ENCODE measurements around the gene VIT. TPM values are rescaled to one million over a fixed set of nuclear protein-coding genes. Genes with fewer than 3 reads are reported as not detected.

VIT gene
- total RNA-seq, 2 donors from 2014 or later, result 2.0 to 10.7 TPM

DNA sequence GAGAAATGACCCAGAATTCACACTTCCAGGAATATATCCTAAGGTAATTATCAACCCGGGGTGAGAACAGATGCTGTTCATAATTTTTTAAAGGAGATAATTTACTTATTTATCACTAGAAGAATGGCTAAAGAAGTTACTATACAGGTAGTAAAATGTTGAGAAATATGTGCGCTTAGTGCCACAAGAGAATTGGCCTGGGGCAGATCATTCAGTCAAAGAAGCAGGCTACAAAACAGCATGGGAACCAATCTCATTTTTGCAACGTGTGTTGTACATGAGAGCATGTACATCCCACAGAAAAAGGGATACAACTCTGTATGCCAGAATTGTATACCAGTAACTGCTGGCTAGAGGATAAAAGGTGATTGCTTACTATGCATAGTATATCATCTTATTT lies 75.2 kb downstream of the VIT start:
- H3K9me3 ChIP-seq, result no peaks in the 10 kb centered on the region
- H3K27me3 ChIP-seq (replicated peaks; ENCODE audit: insufficient read depth), result no peaks in the 10 kb centered on the region
- no peak for TF ChIP-seq POLR2A (IDR thresholded peaks at IDR 0.05)
- TF ChIP-seq POLR2AphosphoS5 (IDR thresholded peaks at IDR 0.05), result no peak
- TF ChIP-seq, protein P1, sequence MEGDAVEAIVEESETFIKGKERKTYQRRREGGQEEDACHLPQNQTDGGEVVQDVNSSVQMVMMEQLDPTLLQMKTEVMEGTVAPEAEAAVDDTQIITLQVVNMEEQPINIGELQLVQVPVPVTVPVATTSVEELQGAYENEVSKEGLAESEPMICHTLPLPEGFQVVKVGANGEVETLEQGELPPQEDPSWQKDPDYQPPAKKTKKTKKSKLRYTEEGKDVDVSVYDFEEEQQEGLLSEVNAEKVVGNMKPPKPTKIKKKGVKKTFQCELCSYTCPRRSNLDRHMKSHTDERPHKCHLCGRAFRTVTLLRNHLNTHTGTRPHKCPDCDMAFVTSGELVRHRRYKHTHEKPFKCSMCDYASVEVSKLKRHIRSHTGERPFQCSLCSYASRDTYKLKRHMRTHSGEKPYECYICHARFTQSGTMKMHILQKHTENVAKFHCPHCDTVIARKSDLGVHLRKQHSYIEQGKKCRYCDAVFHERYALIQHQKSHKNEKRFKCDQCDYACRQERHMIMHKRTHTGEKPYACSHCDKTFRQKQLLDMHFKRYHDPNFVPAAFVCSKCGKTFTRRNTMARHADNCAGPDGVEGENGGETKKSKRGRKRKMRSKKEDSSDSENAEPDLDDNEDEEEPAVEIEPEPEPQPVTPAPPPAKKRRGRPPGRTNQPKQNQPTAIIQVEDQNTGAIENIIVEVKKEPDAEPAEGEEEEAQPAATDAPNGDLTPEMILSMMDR (IDR thresholded peaks at IDR 0.05), result no peak
- no peak overlapping the region for H3K27ac ChIP-seq
- H3K4me3 ChIP-seq, result no peak overlapping the region
- no peaks in the 10 kb centered on the region for H3K4me1 ChIP-seq (replicated peaks)
- H3K36me3 ChIP-seq, result no peaks in the 10 kb centered on the region
- intact Hi-C loops (cut with DNase I), result no loop called here
- 69% methylated on average over 3 of the region's 3 CpGs for WGBS
- no peak for DNase-seq (ENCODE audit: low spot score)

DNA sequence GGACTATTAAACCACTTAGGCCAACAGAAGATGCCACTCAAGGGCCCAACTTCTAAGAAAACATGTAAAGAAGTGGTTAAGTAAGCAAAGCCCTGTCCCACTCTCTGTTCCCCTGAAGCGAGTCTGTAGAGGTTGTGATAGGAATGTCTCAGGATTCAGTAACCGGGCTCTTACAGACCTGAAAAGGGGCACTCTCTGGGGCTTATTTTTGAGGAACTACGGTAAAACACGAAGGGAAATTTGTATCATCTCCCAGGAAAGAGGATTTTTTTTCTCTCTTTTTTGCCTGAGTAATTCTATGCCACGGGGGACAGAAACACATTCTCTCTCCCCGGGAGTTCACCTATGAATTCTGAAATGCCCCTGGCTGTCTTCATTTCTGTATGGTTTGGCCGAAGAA lies 77.4 kb downstream of the VIT start:
- H3K27ac ChIP-seq, result no peak overlapping the region
- no peak overlapping the region for H3K4me3 ChIP-seq
- WGBS, result 84% methylated on average over 7 of the region's 7 CpGs
- intact Hi-C loops (cut with DNase I), result no loop called here
- no peaks in the 10 kb centered on the region for H3K27me3 ChIP-seq (replicated peaks; ENCODE audit: insufficient read depth)
- TF ChIP-seq, protein P1 (IDR thresholded peaks at IDR 0.05), result no peak
- TF ChIP-seq POLR2AphosphoS5 (IDR thresholded peaks at IDR 0.05), result no peak
- no peak for TF ChIP-seq POLR2A (IDR thresholded peaks at IDR 0.05)
- no peaks in the 10 kb centered on the region for H3K9me3 ChIP-seq
- no peaks in the 10 kb centered on the region for H3K36me3 ChIP-seq
- no peaks in the 10 kb centered on the region for H3K4me1 ChIP-seq (replicated peaks)
- no peak for DNase-seq (ENCODE audit: low spot score)

DNA sequence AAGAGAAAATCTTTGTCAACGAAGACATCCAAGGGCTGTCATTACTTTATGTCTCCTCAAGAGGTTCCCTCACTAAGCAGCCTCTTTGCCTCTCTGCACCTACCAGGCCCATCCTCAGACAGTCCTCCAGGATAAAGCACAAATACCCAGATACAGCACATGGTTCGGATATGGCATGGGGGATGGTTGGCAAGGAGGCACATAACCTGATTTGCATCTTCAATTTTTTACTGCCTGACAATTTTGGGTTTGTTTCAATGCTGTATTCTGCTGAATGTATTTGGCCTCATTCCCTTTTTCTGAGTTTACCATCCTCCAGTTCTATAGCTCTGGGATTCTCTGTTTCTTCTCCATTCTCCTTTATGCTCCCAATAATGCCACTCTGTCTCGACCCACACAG lies 78.8 kb downstream of the VIT start:
- intact Hi-C loops (cut with DNase I), result no loop called here

DNA sequence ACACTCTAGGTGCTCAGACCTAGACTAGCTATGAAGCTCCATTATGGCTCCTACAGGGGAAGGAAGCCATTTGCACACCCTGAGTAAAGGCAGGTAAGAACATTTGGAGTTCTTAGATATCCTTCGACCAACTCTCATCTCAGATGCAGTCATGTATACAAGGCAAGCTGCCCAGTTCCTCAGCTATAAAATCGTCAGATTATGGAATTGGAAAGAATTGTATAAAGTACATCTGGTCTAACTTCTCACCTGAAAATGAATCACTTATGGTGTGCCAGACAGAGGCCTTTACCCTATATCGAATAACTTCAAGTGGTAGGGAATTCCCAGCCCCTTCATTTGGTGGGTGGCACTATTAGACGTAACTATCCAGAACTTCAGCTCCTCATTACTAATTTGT lies 79.3 kb downstream of the VIT start:
- no peak for DNase-seq (ENCODE audit: low spot score)
- Histone ChIP-seq H3K4me1 (replicated peaks) (no peaks in the 10 kb centered on the region), H3K4me3 (no peak overlapping the region), H3K27me3 (replicated peaks; ENCODE audit: insufficient read depth) (no peaks in the 10 kb centered on the region), H3K9me3 (no peaks in the 10 kb centered on the region), H3K36me3 (no peaks in the 10 kb centered on the region), H3K27ac (no peak overlapping the region)
- TF ChIP-seq, protein P1 (IDR thresholded peaks at IDR 0.05), result no peak
- TF ChIP-seq POLR2A (IDR thresholded peaks at IDR 0.05), result no peak
- TF ChIP-seq POLR2AphosphoS5 (IDR thresholded peaks at IDR 0.05), result no peak
- WGBS, result 67% methylated on average over 4 of the region's 4 CpGs
- intact Hi-C loops (cut with DNase I), result no loop called here

More for the DNA sequence above, 78.8 kb downstream of the VIT start:
- TF ChIP-seq POLR2AphosphoS5 (IDR thresholded peaks at IDR 0.05) (no peak), POLR2A (IDR thresholded peaks at IDR 0.05) (no peak)
- TF ChIP-seq, protein P1 (IDR thresholded peaks at IDR 0.05), result no peak
- Histone ChIP-seq H3K4me3 (no peak overlapping the region), H3K27ac (no peak overlapping the region), H3K27me3 (replicated peaks; ENCODE audit: insufficient read depth) (no peaks in the 10 kb centered on the region), H3K9me3 (no peaks in the 10 kb centered on the region), H3K4me1 (replicated peaks) (no peaks in the 10 kb centered on the region), H3K36me3 (no peaks in the 10 kb centered on the region)
- WGBS, result 90% methylated on average over 3 of the region's 3 CpGs
- DNase-seq (ENCODE audit: low spot score), result no peak

DNA sequence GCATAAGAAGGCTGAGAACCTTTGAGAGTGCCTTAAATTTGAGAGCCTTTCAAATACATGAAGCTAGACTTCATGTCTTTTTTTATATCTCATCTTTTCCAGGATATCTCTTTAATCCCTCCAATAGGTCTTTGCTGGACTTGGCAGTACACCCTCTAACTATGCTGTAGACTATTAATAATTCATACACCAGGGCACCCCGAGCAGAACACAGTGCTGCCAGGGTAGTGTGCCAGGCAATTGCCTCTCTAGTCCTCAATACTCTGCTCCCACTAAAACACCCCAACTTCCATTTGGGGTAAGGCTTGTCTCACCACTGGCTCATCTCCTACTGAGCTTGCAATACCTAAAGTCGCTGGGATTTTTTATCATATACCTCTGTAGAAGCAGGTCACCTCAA lies 80.8 kb downstream of the VIT start:
- intact Hi-C loops (cut with DNase I), result no loop called here
- H3K9me3 ChIP-seq, result no peaks in the 10 kb centered on the region
- 66% methylated on average over 2 of the region's 2 CpGs for WGBS
- H3K27ac ChIP-seq, result no peak overlapping the region
- H3K4me1 ChIP-seq (replicated peaks), result no peaks in the 10 kb centered on the region
- no peaks in the 10 kb centered on the region for H3K27me3 ChIP-seq (replicated peaks; ENCODE audit: insufficient read depth)
- TF ChIP-seq POLR2A (IDR thresholded peaks at IDR 0.05), result no peak
- TF ChIP-seq, protein P1 (IDR thresholded peaks at IDR 0.05), result no peak
- no peak for TF ChIP-seq POLR2AphosphoS5 (IDR thresholded peaks at IDR 0.05)
- no peak for DNase-seq (ENCODE audit: low spot score)
- no peaks in the 10 kb centered on the region for H3K36me3 ChIP-seq
- no peak overlapping the region for H3K4me3 ChIP-seq

Data from prostate gland (tissue), 2 donors.